ENCODE measurements around the gene SV2C. TPM values are rescaled to one million over a fixed set of nuclear protein-coding genes. Genes with fewer than 3 reads are reported as not detected.

The SV2C gene
- total RNA-seq, 2 donors from 2014 or later: 0.20 to 0.35 TPM

DNA sequence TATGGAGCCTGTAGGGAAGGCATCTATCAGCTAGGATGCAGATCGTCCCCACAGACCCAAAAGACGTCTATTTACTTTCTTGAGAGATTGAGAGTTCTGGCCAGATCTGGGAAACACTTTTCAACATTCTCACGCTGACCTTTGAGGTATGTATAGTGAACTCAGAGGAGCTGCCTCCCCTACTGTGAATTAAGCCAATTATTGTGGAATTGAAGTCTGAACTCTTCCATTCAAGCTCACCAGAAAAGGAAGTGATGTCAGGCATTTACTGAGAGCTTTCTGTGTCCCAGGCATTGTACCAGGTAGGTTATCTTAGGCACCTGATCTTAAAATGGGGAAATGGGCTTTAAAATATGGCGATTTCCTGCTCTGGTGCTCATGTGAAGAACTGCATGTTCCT lies 136.5 kb downstream of the SV2C start:
- Histone ChIP-seq H3K36me3 (no peaks in the 10 kb centered on the region), H3K27ac (no peak overlapping the region), H3K4me3 (no peak overlapping the region), H3K9me3 (no peaks in the 10 kb centered on the region), H3K4me1 (peaks cover 3% of the 10 kb centered on the region), H3K9ac (ENCODE audit: low read depth in 2 of 2, low read length in 2 of 2) (no peak overlapping the region), H3K27me3 (no peaks in the 10 kb centered on the region)
- TF ChIP-seq, protein P1, sequence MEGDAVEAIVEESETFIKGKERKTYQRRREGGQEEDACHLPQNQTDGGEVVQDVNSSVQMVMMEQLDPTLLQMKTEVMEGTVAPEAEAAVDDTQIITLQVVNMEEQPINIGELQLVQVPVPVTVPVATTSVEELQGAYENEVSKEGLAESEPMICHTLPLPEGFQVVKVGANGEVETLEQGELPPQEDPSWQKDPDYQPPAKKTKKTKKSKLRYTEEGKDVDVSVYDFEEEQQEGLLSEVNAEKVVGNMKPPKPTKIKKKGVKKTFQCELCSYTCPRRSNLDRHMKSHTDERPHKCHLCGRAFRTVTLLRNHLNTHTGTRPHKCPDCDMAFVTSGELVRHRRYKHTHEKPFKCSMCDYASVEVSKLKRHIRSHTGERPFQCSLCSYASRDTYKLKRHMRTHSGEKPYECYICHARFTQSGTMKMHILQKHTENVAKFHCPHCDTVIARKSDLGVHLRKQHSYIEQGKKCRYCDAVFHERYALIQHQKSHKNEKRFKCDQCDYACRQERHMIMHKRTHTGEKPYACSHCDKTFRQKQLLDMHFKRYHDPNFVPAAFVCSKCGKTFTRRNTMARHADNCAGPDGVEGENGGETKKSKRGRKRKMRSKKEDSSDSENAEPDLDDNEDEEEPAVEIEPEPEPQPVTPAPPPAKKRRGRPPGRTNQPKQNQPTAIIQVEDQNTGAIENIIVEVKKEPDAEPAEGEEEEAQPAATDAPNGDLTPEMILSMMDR (IDR thresholded peaks at IDR 0.05): no peak
- intact Hi-C loops (cut with DNase I): no loop called here
- DNase-seq: no peak

DNA sequence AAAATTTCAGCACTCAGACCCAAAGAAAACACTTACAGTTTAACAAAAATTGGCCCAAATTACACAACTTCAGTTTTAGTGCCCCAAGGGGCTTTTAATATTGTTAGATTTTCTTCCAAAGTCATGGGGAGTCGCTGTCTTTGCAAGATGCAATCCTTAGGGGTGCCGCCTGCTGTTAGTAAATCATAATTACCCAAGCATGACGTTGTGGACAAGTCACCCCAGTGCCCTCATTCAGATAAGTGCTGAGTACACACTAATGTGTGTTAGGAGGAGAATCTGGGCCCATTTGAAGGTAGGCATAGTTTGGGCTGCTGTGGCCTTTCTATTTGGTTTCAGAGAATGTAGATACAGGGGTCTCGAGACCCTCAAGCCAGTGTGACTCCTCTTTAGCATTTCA lies 138.1 kb downstream of the SV2C start:
- H3K27ac ChIP-seq: no peak overlapping the region
- intact Hi-C loops (cut with DNase I): no loop called here
- no peaks in the 10 kb centered on the region for H3K9me3 ChIP-seq
- peaks cover 3% of the 10 kb centered on the region for H3K4me1 ChIP-seq
- no peak for DNase-seq
- H3K9ac ChIP-seq (ENCODE audit: low read depth in 2 of 2, low read length in 2 of 2): no peak overlapping the region
- H3K27me3 ChIP-seq: no peaks in the 10 kb centered on the region
- H3K36me3 ChIP-seq: no peaks in the 10 kb centered on the region
- TF ChIP-seq, protein P1 (IDR thresholded peaks at IDR 0.05): no peak
- no peak overlapping the region for H3K4me3 ChIP-seq

DNA sequence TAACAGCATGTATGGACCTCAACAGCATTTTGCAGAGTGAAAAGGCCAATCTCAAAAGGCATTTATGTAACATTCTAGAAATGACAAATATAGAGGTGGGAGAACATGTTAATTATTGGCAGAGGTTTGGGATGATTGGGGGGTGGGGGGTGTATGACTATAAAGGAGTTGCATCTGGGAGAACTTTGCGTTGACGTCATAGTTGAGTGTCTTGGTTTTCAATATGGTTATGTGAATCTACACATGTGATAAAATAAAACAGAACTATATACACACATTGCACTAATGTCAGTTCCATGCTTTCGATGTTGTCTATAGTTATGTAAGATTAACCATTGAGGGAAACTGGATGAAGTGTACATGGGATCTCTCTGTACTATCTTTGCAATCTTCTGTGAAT lies 139.1 kb downstream of the SV2C start:
- no peak overlapping the region for H3K4me3 ChIP-seq
- no peak for DNase-seq
- no peak overlapping the region for H3K27ac ChIP-seq
- no peak overlapping the region for H3K9ac ChIP-seq (ENCODE audit: low read depth in 2 of 2, low read length in 2 of 2)
- no peaks in the 10 kb centered on the region for H3K9me3 ChIP-seq
- H3K4me1 ChIP-seq: peaks cover 3% of the 10 kb centered on the region
- no peaks in the 10 kb centered on the region for H3K27me3 ChIP-seq
- TF ChIP-seq, protein P1 (IDR thresholded peaks at IDR 0.05): no peak
- intact Hi-C loops (cut with DNase I): no loop called here
- no peaks in the 10 kb centered on the region for H3K36me3 ChIP-seq

DNA sequence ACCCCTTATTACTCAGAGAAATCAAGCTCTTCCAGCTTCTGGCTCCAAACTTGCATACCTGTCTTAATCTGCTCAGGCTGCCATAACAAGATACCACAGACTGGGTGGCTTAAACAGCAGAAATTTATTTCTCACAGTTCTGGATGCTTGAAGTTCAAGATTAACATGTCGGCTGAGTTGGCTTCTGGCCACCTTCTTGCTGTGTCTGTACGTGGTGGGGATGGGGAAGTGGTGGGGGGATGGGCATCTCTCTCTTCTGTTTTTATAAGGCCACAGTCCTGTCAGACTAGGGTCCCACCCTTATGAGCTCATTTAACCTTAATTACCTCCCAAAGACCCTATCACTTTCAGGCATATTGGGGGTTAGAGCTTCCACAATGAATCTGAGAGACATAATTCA lies 140.5 kb downstream of the SV2C start:
- intact Hi-C loops (cut with DNase I): no loop called here
- Histone ChIP-seq H3K9ac (ENCODE audit: low read depth in 2 of 2, low read length in 2 of 2) (no peak overlapping the region), H3K9me3 (no peaks in the 10 kb centered on the region), H3K4me1 (peaks cover 3% of the 10 kb centered on the region), H3K36me3 (no peaks in the 10 kb centered on the region), H3K4me3 (no peak overlapping the region), H3K27ac (no peak overlapping the region), H3K27me3 (no peaks in the 10 kb centered on the region)
- TF ChIP-seq, protein P1 (IDR thresholded peaks at IDR 0.05): no peak
- peak; percentile 47 for DNase-seq

DNA sequence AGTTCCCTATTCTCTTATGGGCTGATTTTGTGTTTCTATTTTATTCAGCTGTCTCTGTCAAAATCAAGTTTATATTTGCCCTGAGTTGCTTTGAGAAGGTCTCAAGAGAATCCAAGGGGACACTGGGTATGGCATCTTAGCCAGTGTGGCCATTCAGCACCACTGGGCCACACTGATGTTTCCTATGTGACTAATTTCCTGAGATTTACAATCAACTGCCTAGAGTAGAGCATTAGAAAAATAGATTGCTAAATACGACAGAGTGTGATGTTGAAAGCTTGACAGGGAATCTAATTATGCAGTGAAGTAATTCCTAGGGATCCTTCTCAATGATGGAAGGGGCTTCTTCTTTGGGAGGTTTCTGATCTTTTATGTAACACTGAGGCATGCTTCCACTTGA lies 141.7 kb downstream of the SV2C start:
- no peak overlapping the region for H3K27ac ChIP-seq
- no peak for DNase-seq
- no peaks in the 10 kb centered on the region for H3K9me3 ChIP-seq
- no peak overlapping the region for H3K4me3 ChIP-seq
- intact Hi-C loops (cut with DNase I): no loop called here
- TF ChIP-seq, protein P1 (IDR thresholded peaks at IDR 0.05): no peak
- H3K36me3 ChIP-seq: no peaks in the 10 kb centered on the region
- peaks cover 3% of the 10 kb centered on the region for H3K4me1 ChIP-seq
- H3K27me3 ChIP-seq: no peaks in the 10 kb centered on the region
- no peak overlapping the region for H3K9ac ChIP-seq (ENCODE audit: low read depth in 2 of 2, low read length in 2 of 2)

DNA sequence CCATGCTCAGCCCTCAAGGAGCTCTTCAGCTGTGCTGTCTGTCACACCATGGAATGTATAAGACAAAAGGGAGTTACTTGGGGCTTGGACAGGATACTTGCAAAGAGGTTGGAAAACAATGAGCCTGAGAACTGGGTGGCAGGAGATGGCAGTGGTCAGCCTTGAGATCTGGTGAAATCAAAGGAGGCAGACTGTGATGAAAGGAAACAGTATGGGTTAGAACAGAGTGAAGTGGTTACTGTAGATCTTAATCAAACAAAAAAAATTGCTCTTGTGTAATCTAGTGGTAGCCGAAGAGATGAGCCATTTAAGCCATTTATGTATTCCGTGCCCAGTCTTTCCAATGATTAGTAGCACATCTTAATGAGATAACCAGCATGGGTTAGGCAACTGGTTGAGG lies 142.2 kb downstream of the SV2C start:
- TF ChIP-seq, protein P1 (IDR thresholded peaks at IDR 0.05): no peak
- Histone ChIP-seq H3K27ac (no peak overlapping the region), H3K4me1 (peaks cover 3% of the 10 kb centered on the region), H3K4me3 (no peak overlapping the region), H3K27me3 (no peaks in the 10 kb centered on the region), H3K9me3 (no peaks in the 10 kb centered on the region), H3K36me3 (no peaks in the 10 kb centered on the region), H3K9ac (ENCODE audit: low read depth in 2 of 2, low read length in 2 of 2) (no peak overlapping the region)
- no peak for DNase-seq
- intact Hi-C loops (cut with DNase I): no loop called here
